GM18498 (cell line): Measurements from ENCODE around the gene ATP2A3.

Experiments
- ATAC-seq: cut with Tn5 transposase; IDR thresholded peaks from one replicate; pipeline ENCODE4 v1.9.1; 2021; ENCODE audit warnings: mild to moderate bottlenecking, moderate library complexity; ENCODE audit not compliant: unreplicated experiment

ATP2A3 gene

DNA sequence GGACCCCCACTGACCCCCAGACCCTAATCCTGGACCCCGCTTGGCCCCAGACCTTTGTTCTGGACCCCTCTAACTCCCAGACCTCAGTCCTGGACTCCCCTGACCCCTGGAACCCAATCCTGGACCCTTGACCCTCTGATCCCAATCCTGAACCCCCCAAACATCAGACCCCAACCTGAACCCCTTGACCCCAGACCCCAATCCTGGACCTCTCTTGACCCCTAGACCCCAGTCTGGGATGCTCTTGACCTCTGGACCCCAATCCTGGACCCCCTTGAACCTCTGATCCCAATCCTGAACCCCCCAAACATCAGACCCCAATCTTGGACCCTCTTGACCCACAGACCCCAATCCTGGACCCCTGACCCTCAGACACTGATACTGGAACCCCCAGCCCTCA, 34.5 kb downstream of the ATP2A3 start:
- ATAC-seq: no peak

DNA sequence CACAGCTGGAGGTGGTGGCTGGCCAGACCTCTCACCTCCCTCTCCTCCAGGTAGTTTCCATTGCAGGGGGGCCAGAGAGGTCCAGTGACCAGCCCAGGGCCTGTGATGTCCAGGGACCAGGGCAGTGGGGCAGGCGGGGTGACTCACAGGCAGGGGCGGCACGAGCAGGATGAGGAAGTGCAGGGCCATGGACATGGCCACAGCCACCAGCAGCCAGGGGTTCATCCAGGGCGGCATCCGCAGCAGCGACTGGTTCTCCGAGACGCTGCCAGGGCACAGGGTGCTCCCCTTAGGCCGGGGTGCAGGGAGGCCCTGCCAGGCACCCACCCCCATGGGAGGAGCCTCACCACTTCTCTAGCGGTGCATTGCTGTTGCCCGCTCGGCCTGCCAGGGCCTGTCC, 35.1 kb downstream of the ATP2A3 start:
- ATAC-seq: no peak

DNA sequence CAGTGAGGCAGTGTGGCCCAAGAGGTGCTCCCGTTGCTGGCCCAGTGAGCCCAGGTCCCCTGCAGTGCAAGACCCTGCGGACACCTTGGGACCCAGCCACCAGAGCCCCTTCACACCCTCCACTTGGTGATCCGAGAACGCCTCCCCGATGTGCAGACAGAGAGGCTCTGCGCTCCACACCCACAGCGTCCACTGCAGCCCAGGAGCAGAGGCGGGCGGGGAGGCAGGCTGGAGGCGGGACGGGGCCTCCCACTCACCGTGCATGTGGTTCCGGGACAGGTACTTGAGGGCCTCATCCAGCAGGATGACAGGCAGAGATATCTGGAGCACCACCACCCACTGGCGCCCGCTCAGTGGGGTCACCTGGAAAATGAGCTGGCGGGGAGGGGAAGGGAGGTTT, 35.8 kb downstream of the ATP2A3 start:
- ATAC-seq: no peak

DNA sequence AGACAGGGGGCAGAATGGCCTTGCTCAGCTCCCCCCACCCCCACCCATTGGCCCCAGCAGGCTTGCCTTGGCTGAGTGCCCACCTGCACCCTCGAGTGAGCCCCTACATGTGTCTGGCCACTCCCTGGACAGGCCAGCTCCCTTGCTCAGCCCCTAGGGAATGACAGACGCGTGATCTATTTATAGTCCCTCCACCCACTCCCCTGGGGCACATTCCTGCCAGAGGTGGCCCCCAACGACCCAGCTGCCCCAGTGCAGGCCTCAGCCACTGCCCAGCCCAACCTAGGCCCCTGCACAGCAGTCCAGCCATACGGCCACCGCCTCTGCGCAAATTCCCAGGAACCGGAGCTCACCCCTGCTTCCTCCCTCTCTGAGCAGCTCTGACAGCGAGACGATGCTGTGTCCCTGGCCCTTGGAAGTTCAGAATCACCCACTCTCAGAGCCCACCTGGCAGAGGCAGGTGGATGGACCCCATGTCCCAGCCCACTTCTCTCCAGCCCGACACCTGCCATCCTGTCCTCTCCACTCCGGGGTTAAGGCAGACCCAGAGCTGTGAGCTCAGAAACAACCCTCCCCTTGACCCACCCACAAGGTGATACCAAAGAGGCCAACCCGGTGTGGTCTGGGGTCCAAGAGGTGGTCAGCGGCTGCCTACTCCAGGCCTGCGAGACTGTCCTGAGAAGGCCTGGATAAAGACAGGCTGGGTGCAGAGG, 36.5 kb downstream of the ATP2A3 start:
- ATAC-seq: no peak

DNA sequence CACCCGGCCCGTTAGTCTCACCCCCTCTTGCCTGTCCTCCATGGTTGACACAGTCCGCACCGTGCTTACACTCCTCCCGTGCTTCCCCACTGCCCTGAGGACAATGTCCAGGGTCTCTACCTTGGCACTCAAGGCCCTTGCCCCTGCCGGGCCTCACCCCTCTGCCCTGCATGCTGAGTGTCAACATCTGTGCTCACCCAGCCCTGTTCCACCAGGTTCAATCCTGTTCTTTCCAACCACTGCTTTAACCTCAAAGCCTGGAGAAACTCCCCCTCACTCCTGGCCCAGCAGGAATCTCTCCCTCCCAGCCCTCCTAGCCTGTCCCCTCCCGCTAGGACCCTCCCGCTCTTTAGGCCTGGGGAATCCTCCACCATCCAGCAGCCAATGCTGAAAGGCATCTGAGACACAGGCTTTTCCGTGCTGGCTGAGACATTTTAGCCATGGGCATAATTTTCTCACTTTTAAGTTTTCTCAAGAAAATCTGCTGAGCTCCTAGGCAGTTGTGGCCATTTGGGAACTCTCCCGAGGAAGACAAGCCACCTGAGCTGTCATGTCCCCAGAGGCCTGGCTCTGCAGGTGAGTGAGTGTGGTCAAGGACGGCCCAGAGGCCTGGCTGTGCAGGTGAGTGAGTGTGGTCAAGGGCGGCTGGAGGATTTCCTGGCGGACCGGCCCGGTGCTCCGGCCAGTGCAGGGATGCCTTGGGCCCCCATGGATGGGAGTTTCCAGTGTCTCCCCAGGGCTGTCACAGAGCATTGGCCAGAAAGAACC, 37.2 kb downstream of the ATP2A3 start:
- ATAC-seq: no peak

DNA sequence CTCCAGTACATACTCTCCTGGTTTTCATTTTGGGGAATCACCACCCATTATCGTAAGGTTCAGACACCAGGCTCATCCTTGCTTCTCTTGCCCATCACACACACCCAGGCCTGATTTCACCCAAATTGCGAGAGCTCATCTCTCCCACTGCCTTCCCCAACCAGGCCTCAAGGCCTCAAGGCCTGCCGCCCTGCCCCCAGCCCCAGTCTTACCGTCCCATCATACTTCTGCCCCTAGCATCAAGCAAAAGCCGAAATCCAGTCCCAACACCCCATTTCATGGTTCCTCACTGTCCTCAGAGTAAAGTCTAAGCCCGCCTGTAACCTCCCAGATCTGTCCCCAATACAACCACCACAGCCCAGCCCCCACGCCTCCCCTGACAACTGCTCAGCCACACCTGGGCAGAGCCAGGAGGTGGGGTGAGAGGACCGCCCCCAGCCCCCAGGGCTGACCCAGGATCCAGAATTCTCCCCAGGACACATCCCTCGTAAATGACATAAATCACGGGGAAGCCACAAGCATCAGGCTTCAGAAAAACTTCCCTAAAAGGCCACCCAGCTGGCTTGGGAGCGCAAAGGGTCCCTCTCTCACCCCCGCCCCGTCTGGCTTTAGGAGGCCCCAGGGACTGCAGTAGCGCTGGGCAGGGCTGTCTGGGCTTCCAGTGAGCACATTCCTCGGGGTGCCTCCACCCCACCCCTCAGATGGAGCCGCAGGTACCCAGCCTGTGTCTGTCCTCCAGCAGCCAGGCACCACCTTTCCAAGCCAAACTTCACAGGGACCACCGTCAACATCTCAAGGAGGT, 38.4 kb downstream of the ATP2A3 start:
- no peak for ATAC-seq

DNA sequence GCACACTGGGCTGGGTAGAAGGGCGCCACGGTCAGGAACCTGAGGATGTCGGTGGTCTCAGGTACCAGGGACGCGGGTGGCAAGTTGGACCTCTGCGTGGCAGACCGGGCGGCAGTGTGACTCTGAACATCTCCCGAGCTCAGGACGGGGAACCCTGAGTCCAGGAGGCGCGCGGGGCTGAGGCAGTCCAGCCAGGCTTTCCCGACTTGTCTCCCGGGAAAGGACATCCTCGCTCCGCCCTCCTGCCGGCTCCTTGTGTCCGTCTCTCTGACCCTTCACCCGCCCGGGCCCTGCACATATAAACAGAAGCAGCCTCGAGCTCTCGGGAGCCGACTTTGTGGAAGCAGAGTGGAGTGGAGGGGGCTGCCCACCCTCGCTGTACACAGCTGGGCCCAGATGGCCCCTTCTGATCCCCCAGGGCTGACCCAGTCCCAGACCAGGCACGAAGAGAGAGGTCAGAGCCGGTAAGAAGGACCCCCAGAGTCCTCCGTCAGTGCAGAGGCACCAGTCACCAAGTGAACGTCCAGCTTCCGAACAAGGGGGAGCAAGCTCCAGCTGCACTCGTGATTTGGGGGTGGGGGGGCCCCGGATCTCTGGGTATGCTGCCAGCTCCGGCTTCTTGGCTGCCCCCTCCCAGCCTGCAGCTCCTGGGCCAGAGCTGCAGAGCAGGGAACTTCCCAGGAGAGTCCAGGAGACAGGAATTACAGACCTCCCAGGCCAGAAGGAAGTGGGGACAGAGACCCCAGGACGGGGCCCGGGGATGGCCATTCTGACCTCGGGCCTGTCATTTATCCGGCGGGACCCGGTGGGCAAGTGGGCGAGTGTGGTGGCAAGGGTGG, 39.5 kb downstream of the ATP2A3 start:
- ATAC-seq: no peak

DNA sequence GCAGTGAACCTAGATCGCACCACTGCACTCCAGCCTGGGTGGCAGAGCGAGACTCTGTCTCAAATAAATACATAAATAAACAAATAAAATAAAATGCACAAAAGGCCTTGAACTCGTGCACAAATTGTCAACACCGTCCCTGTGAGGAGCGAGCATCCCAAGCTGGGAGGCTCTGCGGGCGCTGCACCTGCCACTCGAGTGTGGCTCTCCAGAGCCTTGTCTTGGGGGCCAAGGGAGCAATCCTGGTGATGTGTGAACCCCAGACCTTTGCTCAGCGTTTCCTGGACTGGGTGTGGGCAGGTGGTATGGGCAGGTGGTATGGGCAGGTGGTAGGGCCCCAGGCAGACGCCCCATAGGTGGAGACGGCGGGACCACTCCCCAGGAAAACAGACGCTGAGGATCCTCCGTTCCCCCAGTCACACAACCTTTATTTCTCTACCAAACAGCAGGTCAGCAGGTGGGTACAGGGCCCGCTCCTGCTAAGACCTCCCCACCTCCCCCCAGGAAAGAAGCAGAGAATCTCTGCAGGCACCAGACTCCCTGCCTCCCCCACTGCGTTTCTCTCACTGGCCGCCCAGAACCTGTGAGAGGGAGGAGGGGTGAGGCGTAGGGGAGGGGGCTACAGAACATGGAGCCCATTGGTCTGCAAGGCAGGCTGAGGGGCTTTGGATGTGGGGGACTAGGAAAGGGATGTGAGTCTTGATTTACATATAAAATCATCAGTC, 40.6 kb downstream of the ATP2A3 start:
- no peak for ATAC-seq

DNA sequence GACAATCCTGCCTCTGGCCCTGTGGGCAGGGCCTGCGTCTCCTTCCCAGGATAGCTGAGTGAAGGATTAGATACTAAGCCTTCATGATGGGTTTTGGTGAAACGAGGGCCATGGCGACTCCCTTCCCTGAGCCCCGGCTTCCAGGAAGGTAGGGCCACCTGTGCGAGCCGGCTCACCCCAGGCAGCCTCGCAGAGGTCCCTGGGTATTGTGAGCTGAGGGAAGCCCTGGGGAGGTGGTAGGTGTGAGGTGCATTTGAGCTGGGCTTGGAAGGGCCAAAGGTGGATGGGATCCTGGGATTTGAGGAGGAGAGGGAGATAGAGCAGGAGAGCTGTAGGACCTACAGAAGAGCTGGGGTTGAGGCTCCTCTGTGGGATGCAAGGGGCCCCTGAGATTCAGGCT, 41.5 kb downstream of the ATP2A3 start:
- no peak for ATAC-seq

DNA sequence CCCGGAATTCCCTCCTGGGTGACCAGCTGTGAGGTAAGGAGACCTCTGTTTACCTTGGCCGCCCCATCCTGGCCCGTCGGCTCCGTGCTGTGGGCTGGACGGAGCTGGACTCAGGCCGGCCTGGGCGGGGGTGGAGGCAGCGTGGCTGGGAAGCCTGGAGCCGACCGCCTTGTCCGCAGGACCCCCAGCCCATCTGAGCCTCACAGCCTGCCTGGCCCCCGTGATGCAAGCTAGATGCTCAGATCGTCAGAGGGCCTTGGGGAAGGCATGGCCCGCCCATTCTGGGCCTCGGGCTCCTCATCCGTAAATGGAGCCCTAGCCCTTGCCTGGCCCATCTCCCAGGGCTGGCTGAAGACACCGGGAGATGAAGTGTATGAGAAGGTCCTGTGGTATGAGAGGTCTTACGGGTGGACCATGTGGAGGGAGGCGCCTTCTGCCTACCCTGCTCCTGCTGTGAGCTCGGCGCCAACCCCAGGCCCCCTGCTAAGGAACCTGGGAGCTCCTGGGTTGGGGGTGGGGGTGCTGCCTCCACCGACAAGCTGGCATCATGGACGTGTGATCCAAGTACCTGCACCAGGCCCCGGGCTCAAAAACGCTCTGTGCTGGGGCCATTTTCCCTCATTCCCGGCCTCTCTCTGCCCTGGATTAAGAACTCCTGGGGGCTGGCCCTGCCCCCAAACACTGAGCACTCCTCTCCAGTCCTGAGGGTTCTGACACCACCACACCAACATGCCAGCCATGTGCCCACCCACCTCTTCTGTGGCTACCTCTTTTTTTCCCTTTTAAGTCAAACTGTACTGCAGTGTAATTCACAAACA, 42.5 kb downstream of the ATP2A3 start:
- ATAC-seq: no peak

DNA sequence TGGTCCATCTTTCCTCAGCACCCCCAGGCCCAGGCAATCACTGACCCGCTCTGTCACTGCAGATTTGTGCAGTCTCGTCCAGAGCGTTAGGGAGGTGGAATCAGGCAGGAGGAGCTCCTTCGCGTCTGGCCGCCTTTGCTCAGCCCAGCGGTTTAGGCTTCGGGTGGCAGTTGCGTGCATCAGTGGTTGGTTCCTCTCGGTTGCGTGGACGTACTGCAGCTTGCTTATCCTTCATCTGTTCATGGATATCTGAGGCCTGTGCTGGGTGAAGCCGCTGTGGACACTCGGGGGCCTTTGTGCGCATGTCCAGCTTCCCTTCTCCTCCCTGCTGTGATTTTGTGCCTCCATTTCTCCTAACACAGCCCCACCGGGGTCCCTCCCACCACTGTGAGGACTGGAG, 43.2 kb downstream of the ATP2A3 start:
- no peak for ATAC-seq

DNA sequence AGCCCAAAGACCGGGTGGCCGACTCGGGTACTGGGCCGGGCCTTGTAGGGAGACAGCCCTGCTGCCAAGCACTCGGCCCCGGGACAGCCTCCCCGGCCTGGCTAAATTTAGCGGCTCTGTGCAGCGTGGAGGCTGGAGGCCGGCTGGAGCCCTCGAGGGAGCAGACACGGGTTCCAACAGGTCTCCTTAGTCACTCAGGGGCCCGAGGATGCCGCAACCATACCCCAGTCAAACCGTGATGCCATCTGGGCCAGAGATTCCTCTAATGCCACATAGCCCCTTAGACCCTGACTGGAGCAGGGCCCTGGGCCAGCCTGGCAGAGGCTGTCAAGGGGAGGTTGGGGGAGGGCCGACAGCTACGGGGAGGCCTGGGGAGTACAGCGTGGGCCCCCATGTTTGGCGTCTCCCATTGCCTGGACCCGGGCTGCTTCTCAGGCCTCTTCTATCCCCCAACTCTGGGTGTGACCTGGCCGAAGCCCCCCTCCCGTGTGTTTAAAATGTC, 45.1 kb downstream of the ATP2A3 start:
- no peak for ATAC-seq

DNA sequence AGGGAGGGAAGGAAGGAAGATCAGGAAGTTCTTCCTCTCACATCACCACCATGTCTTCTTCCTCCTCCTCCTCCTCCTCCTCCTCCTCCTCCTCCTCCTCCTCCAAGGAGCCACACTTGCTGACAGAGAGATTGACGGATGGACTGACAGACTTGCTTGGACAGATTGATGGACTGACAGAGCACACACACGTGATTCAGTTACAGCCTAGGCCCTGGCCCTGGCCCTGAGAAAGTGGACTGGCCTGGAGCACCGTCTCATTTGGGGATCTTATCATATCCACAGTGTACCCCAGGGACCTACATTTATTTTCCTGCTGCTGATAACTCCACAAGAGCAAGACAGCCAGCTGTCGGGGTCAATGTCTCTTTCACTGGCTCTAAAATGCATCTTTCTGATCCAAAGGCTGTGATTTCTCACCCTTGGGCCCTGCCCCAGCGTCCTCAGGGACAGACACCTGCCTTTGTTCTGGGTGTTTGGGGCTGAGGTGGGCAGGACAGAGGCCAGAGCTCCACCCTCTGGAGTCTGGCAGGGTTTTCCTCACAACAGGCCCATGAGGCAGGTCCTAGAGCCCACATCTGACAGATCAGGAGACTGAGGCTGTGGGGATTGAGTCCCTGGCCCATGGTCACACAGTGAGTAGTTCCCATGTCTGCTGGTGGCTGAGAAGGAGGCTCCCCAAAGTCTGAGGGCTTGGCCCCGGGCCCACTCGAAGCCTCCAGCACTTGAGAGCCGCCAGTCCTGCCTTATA, 45.7 kb downstream of the ATP2A3 start:
- ATAC-seq: no peak

DNA sequence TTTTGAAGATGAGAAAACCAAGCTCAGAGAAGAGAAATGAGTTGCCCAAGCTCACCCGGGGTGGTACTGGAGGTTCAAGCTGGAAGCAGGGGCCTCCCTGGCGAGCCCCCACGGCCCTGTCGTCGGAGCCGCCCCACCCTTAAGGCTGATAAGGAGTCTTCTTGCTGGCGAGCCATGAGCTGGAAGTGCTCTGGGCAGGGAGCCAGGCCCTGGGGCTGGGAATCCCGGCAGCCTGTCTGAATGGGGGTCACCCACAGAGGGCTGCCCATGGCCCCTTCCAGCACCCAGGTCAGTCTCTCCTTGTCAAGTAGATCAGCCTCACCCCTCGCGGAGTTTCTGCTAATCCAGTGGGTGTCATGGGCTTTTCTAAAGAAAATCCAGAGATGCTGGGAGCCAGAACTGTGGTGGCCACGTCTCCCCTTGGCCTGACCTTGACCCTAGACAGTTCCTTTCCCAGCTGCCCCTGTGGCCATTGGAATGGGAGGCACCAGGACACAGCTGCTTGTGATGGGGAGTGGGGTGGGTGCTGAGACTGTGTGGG, 46.8 kb downstream of the ATP2A3 start:
- no peak for ATAC-seq

DNA sequence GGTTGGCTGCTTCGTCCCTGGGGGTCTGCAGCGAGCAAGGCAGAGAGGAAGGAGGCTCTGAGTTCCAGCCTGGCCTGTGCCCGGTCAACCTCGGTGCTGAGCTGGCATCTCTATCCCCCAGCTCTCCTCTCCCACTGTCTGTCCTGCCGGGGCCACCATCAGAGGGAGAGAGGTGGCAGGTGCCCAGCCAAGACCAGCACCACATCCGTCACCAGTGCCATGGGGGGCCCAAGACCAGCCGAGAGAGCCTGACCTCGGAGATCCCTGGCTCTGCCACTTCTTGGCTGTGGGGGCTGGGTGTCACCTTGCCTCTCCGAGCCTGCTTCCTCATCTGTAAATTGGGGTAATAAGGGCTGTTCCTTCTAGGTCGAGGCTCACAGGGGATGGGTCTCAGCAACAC, 47.4 kb downstream of the ATP2A3 start:
- no peak for ATAC-seq

DNA sequence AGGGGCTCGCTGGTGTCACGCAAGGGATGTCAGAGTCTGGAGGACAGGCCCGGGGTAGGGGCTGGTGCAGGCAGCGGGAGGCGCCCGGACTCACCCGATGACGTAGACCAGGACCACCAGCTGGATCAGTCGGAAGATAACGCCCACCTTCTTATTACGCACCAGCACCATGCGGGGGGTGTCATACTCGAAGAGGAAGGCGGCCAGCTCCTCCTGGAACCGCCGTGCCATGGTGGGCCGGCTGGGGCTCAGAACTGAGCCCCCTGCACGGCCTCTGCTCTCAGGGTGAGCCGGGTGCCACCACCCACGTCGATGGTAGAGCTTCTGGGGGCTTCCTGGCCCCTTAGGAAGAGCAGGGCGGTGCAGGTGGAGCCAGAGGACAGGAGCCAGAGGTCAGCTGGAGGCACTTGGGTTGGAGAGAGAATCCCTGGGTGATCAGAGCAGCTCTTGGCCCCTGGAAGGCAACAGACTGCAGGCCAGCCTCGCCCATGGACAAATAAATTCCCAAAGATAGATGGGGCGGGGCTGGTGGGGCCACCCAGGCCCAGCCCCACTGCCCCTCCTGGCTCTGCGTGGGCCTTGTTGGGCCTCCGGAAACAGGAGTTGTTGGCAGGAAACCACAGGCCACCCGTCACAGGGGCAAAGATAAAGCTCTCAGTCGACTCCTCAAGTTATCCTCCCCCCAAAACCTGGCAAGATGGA, 48.1 kb downstream of the ATP2A3 start, which contains the start of gene P2RX1:
TSS of gene P2RX1 (minus strand) at position 471 of the 702 bp plus-strand sequence. CDS start at position 231, 240 bp downstream.
- ATAC-seq: no peak

DNA sequence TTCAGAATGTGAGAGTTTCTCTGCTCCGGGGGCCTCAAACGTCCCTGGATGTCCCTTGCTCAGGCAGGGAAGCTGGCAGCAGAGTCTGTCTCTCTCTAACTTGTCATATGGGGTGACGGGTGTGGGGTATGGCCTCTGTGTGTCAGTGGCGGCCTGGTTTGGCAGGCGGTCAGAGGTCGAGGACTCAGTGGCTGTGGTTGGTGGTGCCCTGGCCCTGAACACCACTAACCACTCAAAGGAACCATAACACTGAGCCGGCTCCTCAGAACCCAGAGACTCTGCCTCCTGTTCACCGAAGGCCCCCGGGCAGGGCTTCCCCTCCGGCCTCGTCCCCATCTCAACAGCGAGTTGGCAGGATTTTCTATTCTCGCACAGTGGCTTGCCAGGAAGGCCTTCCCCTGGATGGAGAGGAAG, 48.6 kb downstream of the ATP2A3 start:
- ATAC-seq: no peak
